Loucy (cell line): Measurements from ENCODE around the gene MPL.

Experiments
- EZH2phosphoT487 ChIP-seq: fragments of 200-600 bp; IDR thresholded peaks from 2 replicates; pipeline ENCODE4 v1.6.1; 2018; ENCODE audit warnings: antibody characterized with exemption, mild to moderate bottlenecking, moderate library complexity, borderline replicate concordance
- TF ChIP-seq, protein P1 (sequence below): fragments of 200-600 bp; sonication (generic); conservative IDR thresholded peaks from 2 replicates; pipeline ENCODE4 v1.5.1; 2014; ENCODE audit warnings: mild to moderate bottlenecking, antibody characterized with exemption, low read length

DNA sequence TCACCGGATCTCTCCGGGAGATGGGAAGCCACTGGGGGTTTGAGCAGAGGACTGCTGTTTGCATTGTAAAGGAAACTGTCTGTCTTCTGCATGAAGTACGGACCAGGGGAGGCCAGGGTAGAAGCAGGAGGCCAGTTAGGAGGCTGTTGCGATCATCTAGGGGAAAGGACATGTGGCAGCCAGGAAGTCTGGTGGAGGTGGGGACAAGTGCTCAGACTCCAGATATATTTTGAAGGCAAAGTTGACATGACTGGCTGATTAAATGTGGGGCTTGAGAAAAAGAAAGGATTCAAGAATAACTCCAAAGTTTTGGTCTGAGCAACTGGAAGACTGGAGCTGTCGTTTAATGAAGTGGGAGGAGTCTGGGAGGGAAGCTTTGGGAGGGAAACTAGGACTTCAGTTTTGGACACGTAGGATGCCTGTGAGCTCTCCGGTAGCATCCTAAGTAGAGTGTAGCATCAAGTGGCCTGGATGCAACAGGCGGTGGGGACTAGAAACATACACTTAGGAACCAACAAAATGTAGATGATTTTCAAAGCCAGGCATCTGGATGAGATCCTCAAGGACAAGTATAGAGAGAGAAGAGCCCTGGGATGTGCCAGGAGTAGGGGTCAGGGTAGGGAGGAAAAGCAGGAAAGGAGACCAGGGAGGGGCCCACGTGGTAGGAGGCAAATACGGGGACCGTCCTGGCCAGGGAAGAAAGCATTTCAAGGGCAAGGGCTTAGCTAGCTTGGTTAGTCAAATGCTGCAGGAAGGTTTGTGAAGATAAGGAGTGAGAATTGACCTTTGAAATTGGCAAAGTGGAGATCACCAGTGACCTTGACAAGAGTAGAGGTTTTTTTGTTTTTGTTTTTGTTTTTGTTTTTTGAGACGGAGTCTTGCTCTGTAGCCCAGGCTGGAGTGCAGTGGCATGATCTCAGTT is 48.6 kb upstream of the MPL start:
- TF ChIP-seq, protein P1, sequence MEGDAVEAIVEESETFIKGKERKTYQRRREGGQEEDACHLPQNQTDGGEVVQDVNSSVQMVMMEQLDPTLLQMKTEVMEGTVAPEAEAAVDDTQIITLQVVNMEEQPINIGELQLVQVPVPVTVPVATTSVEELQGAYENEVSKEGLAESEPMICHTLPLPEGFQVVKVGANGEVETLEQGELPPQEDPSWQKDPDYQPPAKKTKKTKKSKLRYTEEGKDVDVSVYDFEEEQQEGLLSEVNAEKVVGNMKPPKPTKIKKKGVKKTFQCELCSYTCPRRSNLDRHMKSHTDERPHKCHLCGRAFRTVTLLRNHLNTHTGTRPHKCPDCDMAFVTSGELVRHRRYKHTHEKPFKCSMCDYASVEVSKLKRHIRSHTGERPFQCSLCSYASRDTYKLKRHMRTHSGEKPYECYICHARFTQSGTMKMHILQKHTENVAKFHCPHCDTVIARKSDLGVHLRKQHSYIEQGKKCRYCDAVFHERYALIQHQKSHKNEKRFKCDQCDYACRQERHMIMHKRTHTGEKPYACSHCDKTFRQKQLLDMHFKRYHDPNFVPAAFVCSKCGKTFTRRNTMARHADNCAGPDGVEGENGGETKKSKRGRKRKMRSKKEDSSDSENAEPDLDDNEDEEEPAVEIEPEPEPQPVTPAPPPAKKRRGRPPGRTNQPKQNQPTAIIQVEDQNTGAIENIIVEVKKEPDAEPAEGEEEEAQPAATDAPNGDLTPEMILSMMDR, result no peak
- TF ChIP-seq EZH2phosphoT487, result no peak
